IPS-18c (cell line): Measurements from ENCODE around the gene ADAMTS2.

Experiments used
- H3K4me3 ChIP-seq: 2 replicates; pipeline ENCODE4 v1.7.0; 2013; ENCODE audit warnings: low read depth, mild to moderate bottlenecking, low read length, moderate library complexity; ENCODE audit not compliant: insufficient read depth
- H3K9me3 ChIP-seq: one replicate; pipeline ENCODE4 v1.6.1; 2013; ENCODE audit warnings: mild to moderate bottlenecking, low read length, moderate library complexity; ENCODE audit not compliant: control insufficient read depth, insufficient read depth

Gene ADAMTS2

DNA sequence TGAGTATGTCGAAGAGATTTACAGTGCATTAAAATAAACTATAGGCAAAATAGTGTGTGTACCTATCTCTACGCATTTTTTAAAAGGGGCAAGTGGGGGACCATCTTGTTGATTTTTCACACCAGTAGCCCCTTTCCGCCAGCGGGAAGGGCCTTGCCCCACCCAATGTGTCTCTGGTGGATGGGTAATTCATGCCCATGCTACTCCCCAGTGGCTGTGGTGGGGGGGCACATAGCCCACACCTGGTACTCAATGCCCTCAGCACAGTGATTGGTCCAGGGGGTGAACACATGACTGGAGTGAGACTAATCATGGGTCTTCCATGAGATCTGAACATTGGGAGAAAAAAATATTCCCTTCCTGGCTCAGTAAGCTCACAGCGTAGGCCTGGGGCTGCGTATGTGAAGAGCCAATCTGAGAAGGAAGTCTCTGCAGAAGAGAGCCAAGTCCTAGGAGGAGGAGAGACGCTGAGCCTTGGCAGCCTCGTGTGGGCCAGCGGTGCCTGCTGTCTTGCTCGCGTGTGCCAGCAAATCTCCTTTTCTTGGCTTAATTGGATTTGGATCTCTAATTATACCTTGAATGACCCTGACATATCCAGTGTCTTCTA, 103.4 kb downstream of the ADAMTS2 start:
- no peaks in the 10 kb centered on the region for H3K9me3 ChIP-seq
- no peak overlapping the region for H3K4me3 ChIP-seq

DNA sequence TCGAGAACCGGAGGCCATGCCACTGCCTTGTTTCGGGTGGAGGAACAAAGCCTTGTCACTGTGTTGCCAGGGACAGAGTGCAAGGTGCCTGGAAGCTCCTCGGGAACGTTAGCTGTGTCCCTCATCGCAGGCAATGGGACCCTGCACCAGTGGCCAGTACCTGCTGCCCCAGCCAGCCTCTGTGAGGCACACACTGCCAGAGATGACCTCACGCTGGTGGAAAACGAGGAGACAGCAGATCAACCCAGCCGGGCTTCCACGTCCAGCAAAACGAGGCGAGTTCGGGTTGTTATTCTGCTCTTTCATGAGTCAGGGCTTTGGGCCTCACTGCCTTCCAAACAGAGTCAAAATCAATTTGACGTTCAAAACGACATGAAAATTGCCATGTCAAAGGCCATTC, 104.1 kb downstream of the ADAMTS2 start:
- Histone ChIP-seq H3K9me3 (no peaks in the 10 kb centered on the region), H3K4me3 (no peak overlapping the region)

DNA sequence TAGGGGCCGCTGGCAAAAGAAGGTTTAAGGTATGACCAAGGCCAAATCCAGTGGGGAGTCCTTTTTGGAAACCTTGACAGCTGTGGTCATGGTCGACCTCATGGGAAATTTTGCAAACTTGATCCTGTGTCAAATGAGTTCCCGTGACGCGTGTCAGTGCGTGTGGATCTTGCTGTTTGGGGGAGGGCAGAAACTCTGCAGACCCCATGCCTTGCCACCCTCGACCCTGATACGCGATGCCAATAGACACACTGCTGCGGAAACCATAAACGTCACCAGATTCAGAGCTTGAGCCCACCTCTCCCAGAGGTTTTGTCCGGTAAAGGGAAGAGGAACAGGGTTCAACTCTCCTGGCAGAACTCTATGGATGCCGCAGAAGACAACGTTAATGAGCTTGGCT, 104.7 kb downstream of the ADAMTS2 start:
- Histone ChIP-seq H3K9me3 (no peaks in the 10 kb centered on the region), H3K4me3 (no peak overlapping the region)

DNA sequence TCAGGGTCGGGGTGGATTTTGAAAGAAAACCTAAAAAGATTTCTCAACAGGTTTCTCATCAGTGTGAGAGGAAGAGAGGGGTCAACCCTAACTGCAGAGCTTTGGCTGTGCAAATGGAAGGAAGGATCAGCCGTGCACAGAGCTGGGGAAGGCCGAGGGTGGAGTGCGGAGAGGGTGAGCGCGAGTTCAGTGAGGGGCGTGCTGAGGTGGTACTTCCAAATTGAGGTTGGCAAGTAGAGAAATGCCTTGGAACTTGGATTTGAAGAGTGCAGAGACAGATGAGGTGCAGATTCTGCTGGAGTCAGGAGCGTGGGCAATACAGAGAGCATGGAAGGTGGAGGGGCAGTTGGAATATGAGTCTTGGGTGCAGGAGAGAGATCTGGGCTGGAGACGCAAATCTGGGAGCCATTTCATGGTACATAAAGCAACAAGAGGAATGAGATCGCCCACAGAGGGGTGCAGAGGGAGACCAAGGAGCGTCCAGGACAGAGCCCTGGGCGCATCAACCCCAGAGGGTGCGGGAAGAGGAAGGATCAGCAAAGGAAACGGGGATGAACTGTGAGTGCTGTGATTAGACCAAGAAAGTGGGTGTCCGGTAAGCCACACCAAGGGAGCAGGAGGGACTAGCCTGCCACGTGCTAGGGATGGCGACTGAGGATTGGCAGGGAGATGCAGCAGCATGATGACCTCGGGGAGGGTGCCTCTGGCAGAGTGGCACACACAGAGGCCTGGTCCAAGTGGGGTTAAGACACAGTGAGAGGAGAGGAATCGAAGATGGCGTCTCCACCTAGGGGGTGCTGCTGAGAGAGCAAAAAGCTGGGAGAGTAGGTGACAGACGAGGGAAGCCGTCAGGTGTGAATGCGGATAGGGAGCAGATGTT, 105.8 kb downstream of the ADAMTS2 start:
- H3K4me3 ChIP-seq = no peak overlapping the region
- no peaks in the 10 kb centered on the region for H3K9me3 ChIP-seq

DNA sequence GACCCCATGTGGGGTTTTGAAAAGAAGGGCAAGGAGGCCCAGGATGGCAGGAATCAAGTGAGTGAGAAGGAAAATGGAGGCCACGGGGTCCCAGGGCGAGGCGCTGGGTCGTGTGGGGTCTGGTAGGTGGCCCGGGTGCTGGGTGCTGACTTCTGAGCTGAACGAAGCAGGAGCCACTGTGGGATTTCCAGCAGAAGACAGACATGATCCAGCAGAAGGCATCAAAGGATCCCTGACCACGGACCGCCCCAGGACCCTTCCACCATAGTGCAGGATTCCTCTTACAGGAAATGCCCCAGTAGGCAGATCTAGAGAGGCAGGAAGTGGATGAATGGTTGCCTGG, 106.7 kb downstream of the ADAMTS2 start:
- Histone ChIP-seq H3K9me3 (no peaks in the 10 kb centered on the region), H3K4me3 (no peak overlapping the region)

DNA sequence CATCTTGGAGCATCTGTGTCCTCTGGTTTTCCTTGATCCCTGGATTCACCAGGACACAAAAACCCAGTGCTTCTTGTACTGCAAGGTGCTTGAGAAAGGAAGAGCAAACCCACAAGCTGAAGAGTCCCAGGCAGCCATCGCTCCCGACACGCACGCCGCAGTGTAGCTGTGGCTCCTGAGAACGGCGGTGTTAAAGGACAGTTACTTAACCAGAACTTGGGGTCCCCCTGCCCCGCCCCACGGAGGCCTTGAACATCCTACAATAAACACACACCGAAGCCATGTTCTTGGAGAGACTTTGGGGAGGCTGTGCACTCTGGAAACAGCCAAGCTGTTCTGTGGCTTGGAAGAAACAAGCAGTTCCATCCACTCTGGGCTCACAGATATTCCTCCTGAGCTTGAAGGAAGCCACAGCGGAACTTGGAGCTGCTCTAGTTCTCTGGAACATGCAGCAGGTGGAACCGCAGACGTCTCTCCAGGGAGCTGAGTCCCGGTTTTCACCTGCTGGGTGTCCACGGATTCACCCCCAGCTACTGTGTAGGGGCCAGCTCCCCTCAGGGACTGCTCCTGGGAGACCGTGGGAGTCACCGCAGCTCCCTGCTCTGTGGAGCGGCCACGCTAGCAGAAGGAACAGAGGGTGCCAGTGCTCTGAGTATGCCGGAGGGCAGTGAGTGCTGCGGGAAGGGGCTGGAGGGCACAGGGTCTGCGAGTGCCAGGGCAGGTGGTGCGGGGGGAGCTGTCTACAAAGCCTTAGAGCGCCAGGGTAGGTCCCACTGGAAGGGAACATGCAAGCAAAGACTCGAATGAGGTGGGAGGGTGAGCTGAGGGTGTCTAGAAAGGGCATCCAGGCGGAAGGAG, 107.3 kb downstream of the ADAMTS2 start:
- Histone ChIP-seq H3K4me3 (no peak overlapping the region), H3K9me3 (no peaks in the 10 kb centered on the region)

DNA sequence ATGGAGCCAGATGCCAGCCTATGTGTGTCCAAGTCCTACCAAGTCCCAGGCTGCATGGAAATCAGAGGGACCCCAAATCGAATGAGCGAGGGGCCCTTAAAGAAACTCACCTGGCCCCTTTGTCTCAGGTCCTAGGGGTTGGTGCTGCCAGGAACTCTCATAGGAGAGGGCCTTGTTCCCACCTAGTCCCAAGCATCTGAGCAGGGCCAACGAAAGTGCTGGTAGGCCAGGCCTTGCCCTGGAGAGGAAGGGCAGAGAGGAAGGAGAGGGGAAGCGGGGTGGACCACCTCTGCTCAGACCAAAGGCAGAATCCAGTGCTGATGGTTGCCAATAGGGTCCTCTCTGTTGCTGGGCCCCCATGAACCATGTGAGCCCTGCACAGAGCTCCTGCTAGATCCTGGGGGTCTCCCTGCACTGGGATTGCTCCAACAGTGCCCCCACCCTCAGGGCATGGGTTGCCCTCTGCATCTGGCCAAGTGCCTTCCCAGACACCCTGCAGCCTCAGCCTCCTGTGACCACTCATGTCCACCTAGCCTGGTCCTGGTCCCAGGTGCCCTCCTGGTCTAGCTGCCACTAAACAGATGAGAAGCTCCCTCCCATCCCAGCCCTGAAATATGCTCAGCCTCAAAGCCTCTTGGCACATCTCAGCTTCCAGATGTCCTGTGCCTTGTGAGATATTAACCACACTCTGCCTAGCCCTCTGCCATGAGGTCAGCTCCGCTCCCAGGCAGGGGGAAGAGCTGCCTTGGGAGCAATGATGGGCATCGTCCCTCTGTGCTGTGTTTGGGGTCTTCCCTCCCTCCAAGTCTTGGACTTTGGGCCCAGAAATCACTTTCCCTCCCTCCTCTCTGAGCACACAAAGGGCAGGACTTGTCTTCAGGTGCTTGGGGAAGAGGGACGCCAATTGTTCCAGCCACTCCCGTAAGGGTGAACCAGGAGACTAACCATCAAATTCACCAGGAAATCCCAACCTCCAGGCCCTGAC, 109.6 kb downstream of the ADAMTS2 start:
- no peak overlapping the region for H3K4me3 ChIP-seq

DNA sequence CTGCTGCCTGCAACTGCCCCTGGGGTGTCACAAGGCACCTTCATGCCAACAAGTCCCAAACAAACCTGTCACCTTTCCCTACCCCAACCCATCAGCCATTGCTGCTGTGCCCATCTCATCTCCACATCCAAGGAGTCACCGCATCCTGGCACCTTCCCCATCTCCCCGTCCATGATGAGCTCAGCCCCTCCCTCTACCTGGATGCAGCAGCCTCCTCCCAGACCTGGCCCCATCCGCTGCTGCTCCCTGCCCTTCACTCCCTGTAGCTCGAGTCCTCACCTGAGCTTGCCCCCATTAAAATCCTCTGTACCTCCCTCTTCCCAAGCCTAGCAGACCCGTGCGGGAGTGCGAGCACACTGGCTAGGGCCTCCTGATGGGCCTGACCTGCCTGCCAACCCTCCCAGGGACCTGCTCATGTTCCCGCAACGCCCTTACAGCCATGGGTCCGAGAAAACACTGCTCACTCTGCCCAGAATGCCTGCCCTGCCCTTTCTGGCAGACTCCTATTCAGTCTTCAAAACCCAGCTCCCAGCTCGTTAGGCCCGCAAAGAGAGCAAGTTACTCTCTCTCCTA, 110.6 kb downstream of the ADAMTS2 start:
- Histone ChIP-seq H3K9me3 (no peaks in the 10 kb centered on the region), H3K4me3 (no peak overlapping the region)

More for the DNA sequence above, 109.6 kb downstream of the ADAMTS2 start:
- no peaks in the 10 kb centered on the region for H3K9me3 ChIP-seq

DNA sequence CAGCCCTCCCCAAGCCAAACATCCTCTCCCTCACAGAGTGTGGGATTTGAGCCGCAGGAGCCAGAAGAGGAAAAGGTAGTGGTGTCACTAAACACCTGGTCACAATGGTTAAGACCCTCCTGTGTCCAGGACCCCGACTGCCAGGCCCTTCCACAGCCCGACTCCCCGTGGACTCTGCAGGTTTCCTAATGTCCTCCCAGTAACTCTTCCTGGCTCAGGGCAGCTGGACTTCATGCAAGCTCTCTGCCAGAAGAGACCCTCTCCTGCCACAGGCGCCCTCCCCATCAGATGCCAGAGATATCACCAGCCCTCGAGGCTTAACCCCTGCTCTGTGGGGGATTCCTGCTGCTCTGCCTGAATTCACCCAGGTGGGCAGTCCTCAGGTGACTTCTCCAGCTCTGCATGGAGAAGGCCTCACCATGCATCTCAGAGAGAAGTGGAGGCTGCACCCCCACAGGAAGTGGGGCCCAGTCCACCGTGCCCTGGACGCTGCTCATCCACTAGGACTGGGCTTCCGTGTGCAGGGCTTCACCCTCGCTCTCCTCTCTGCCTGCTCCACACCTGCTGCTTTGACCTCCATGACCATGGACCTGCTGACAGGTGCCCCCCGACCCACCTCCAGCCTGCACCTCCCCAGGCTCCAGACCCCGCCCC, 111.2 kb downstream of the ADAMTS2 start:
- Histone ChIP-seq H3K9me3 (no peaks in the 10 kb centered on the region), H3K4me3 (no peak overlapping the region; the same call in 1 of the 2 replicates)

DNA sequence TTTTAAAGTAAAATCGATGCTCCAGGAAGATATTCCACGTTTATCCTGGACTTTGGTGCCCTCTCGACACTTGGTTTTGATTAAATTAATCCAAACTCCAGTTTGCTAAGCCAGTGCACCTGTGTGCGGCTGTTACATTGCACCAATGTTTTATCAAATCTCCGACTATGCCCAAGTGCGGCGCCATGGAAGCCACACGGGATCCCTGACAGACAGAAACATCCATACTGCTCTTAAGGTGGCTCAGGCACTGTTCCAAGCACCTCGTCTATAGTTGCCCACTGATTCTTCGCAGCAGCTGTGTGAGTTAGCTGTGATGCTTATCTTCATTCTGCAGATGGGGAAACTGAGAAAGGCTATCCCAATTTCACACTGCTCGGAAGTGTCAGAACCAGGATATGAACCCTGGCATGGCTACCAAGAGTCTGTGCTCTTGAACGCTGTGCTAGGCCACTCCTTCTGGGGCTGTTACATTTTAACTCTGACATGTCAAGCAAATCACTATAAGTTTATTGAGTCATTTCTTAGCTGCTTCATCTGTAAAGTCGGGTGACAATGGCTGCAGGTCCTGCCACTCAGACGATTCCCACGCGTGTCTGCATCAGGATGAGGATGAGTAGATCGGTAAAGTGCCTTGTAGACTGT, 113.0 kb downstream of the ADAMTS2 start:
- no peak overlapping the region for H3K4me3 ChIP-seq
- H3K9me3 ChIP-seq = no peaks in the 10 kb centered on the region

DNA sequence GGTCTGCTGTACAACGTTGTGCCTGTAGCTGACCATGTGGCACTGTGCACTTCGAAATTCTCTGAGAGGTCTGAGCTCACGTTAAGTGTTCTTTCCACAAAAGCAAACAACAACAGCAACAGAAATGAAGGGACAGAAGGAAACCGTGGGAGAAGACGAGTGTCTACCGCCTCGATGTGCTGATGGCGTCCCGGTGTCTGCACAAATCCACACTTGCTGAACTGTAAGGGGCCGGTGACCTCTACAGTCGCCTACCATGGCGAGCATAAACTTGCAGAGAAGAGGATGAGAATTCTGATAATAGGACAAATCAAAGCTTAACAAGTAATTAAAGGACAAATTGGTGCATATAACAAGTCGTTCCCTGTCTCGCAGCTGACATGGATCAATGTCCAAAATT, 114.0 kb downstream of the ADAMTS2 start:
- Histone ChIP-seq H3K9me3 (no peaks in the 10 kb centered on the region), H3K4me3 (no peak overlapping the region)

DNA sequence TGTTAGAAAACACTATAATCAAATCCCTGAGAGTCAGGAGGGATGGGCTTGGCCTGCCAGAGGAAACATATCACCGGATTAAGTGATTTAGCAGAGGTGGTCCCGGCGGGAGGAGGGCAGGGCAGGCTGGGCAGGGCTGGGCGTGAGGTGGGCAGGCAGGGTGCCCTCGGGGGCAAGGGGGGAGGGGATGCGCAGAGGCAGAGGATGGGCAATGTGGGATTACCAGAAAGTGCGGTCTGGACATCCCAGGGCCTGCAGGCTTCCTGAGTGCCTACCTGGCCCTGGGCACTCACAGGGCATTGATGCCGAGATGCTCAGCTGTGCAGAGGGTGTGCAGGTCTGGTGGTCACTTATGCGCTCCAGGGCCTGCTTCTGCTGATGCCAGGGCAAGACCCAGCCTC, 115.2 kb downstream of the ADAMTS2 start:
- Histone ChIP-seq H3K4me3 (no peak overlapping the region), H3K9me3 (peaks cover 4% of the 10 kb centered on the region)

DNA sequence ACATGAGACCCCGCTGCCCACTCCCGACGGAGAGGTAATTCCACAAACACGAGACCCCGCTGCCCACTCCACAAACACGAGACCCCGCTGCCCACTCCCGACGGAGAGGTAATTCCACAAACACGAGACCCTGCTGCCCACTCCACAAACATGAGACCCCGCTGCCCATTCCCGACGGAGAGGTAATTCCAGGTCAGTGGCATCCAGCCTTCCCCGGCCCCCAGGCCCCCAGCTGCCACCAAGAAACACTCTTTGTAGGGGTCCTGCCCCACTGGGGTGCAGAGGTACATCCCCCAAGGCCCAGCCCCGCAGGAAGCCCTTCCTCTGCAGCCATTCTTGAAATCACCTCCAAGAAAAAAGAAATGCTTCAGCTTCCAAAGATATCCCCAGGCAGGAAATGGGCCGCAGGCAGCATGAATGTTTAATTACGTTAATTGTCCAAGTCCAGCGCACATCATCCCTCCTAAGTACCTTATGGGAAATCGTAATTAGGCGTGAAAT, 115.9 kb downstream of the ADAMTS2 start:
- peaks cover 11% of the 10 kb centered on the region for H3K9me3 ChIP-seq
- no peak overlapping the region for H3K4me3 ChIP-seq

DNA sequence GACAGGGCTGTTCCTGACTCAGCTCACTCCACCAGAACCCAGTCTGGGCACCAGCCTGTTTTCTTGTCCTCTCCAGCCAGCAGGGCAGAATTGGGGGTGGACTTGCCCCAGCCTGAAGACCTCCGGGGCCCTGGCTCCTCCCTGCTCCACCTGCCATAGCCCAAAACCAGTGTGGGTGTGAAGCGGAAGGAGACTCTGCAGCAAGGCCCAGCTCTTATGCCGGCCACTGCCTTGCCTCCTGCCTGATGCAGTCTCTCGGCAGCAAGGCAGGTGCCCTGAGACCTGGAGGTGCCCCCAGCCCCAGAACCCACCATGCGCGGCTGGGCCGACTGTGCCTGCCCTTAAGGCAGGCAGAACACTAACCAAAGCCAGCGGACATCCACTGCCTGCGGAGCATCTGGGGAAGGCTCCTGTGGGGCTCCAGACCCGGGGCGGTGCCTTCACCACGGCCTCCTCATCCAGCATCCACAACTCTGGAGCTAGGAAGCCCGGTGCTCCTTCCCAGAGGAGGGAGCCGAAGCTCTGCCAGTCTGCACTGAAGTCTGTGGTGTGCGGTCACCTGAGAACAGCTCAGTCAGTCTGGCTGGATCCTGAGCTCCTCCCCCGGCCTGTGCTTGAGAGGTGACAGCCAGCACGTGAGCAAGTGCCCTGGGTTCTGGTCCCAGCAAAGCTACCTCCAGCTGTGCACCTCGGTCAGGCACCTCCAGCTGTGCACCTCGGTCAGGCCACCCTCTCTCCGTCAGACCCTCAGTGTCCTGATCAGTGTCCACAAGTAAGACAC, 116.7 kb downstream of the ADAMTS2 start:
- no peak overlapping the region for H3K4me3 ChIP-seq
- peaks cover 15% of the 10 kb centered on the region for H3K9me3 ChIP-seq
